H9 (cell line): ENCODE data around the gene S100B. TPM values are rescaled to one million over a fixed set of nuclear protein-coding genes. Genes with fewer than 3 reads are reported as not detected.

Experiments
- DNase-seq: peaks from one replicate; pipeline ENCODE4 v3.0.0-alpha.2; 2017
- H2AFZ ChIP-seq: one replicate; pipeline ENCODE4 v1.6.1; 2013; ENCODE audit warnings: mild to moderate bottlenecking, low read length, control low read depth, moderate library complexity
- H2AK5ac ChIP-seq: 2 replicates; pipeline ENCODE4 v1.6.1; 2013; ENCODE audit warnings: low read length, control low read depth, mixed read lengths; ENCODE audit not compliant: insufficient read length
- H2BK120ac ChIP-seq: one replicate; pipeline ENCODE4 v1.6.1; 2013; ENCODE audit warnings: low read depth, mild to moderate bottlenecking, low read length, control low read depth, inconsistent platforms; ENCODE audit not compliant: poor library complexity, severe bottlenecking
- H2BK12ac ChIP-seq: 2 replicates; pipeline ENCODE4 v1.6.1; 2013; ENCODE audit warnings: low read length, control low read depth, mixed read lengths, low read depth; ENCODE audit not compliant: insufficient read length
- H2BK15ac ChIP-seq: 2 replicates; pipeline ENCODE4 v1.6.1; 2013; ENCODE audit warnings: low read depth, low read length, control low read depth
- H2BK20ac ChIP-seq: one replicate; pipeline ENCODE4 v1.6.1; 2013; ENCODE audit warnings: low read depth, mild to moderate bottlenecking, low read length, control low read depth, inconsistent platforms; ENCODE audit not compliant: poor library complexity, severe bottlenecking
- H2BK5ac ChIP-seq: 2 replicates; pipeline ENCODE4 v1.6.1; 2013; ENCODE audit warnings: low read length, control low read depth, mixed read lengths; ENCODE audit not compliant: insufficient read length
- H3K14ac ChIP-seq: 2 replicates; pipeline ENCODE4 v1.6.1; 2013; ENCODE audit warnings: low read length, control low read depth; ENCODE audit not compliant: insufficient read depth
- H3K18ac ChIP-seq: 2 replicates; pipeline ENCODE4 v1.6.1; 2013; ENCODE audit warnings: low read depth, mild to moderate bottlenecking, mixed read lengths, low read length, control low read depth; ENCODE audit not compliant: insufficient read length
- H3K23ac ChIP-seq: 2 replicates; pipeline ENCODE4 v1.6.1; 2013; ENCODE audit warnings: low read length, control low read depth, mixed read lengths, low read depth; ENCODE audit not compliant: insufficient read length
- H3K23me2 ChIP-seq: 2 replicates; pipeline ENCODE4 v1.6.1; 2013; ENCODE audit warnings: low read depth, mild to moderate bottlenecking, mixed read lengths, low read length, control low read depth; ENCODE audit not compliant: insufficient read length, poor library complexity, severe bottlenecking
- H3K27ac ChIP-seq: 2 replicates; pipeline ENCODE4 v1.5.1; 2013; ENCODE audit warnings: low read length, control low read depth, mixed read lengths, low read depth; ENCODE audit not compliant: insufficient read length
- H3K27me3 ChIP-seq: 2 replicates; pipeline ENCODE4 v1.6.1; 2013; ENCODE audit warnings: low read length, control low read depth, inconsistent platforms; ENCODE audit not compliant: insufficient read depth
- H3K4ac ChIP-seq: 2 replicates; pipeline ENCODE4 v1.6.1; 2013; ENCODE audit warnings: low read depth, mild to moderate bottlenecking, control low read depth, inconsistent platforms, low read length, moderate library complexity
- H3K4me1 ChIP-seq: 2 replicates; pipeline ENCODE4 v1.6.1; 2013; ENCODE audit warnings: low read length, control low read depth, inconsistent platforms; ENCODE audit not compliant: insufficient read depth
- H3K4me2 ChIP-seq: 2 replicates; pipeline ENCODE4 v1.6.1; 2013; ENCODE audit warnings: low read length, control low read depth, mixed read lengths; ENCODE audit not compliant: insufficient read length, insufficient read depth
- H3K56ac ChIP-seq: 2 replicates; pipeline ENCODE4 v1.6.1; 2013; ENCODE audit warnings: low read depth, mild to moderate bottlenecking, mixed read lengths, low read length, control low read depth; ENCODE audit not compliant: insufficient read length
- H3K79me1 ChIP-seq: 2 replicates; pipeline ENCODE4 v1.6.1; 2013; ENCODE audit warnings: low read depth, mild to moderate bottlenecking, moderate library complexity, low read length, control low read depth, inconsistent platforms; ENCODE audit not compliant: insufficient read depth, poor library complexity, severe bottlenecking
- H3K79me2 ChIP-seq: 2 replicates; pipeline ENCODE4 v1.6.1; 2013; ENCODE audit warnings: low read length, control low read depth, inconsistent platforms; ENCODE audit not compliant: insufficient read depth
- H3K9ac ChIP-seq: 2 replicates; pipeline ENCODE4 v1.6.1; 2013; ENCODE audit warnings: low read length, control low read depth, mixed read lengths; ENCODE audit not compliant: insufficient read length; ENCODE audit errors: extremely low read depth
- H3K9me3 ChIP-seq: one replicate; pipeline ENCODE4 v1.6.1; 2013; ENCODE audit warnings: low read depth, low read length, inconsistent platforms; ENCODE audit not compliant: control insufficient read depth
- H3T11ph ChIP-seq: one replicate; pipeline ENCODE4 v1.6.1; 2013; ENCODE audit warnings: mild to moderate bottlenecking, low read length, control low read depth, inconsistent platforms
- H4K20me1 ChIP-seq: one replicate; pipeline ENCODE4 v1.6.1; 2013; ENCODE audit not compliant: control insufficient read depth, insufficient read length, insufficient read depth
- H4K5ac ChIP-seq: 2 replicates; pipeline ENCODE4 v1.6.1; 2013; ENCODE audit warnings: low read depth, mild to moderate bottlenecking, mixed read lengths, low read length, control low read depth; ENCODE audit not compliant: insufficient read length
- H4K8ac ChIP-seq: replicated peaks from 2 replicates; pipeline ENCODE4 v1.6.1; 2013; ENCODE audit warnings: low read length, control low read depth, mixed read lengths, low read depth; ENCODE audit not compliant: insufficient read length
- H4K91ac ChIP-seq: 2 replicates; pipeline ENCODE4 v1.6.1; 2013; ENCODE audit warnings: low read depth, mild to moderate bottlenecking, moderate library complexity, mixed read lengths, low read length, control low read depth; ENCODE audit not compliant: insufficient read length
- H3K27ac Mint-ChIP-seq, 3 experiments: 2 replicates in 2 of 3; 3 replicates in 1 of 3; pipeline ENCODE4 v1.8.0; 2020 to 2021; ENCODE audit warnings: mixed read lengths in 3 of 3, mild to moderate bottlenecking in 1 of 3, moderate library complexity in 1 of 3
- H3K27me3 Mint-ChIP-seq: 2 replicates; pipeline ENCODE4 v1.8.0; 2021; ENCODE audit warnings: low read depth, mild to moderate bottlenecking, moderate library complexity, mixed read lengths
- H3K36me3 Mint-ChIP-seq, 3 experiments: 2 replicates in 2 of 3; 3 replicates in 1 of 3; pipeline ENCODE4 v1.8.0; 2020 to 2021; ENCODE audit warnings: low read depth in 3 of 3, mixed read lengths in 3 of 3; ENCODE audit not compliant: insufficient read depth in 1 of 3
- H3K4me1 Mint-ChIP-seq, 2 experiments: 2 replicates each; pipeline ENCODE4 v1.8.0; 2020; ENCODE audit warnings: mixed read lengths in 2 of 2
- H3K4me3 Mint-ChIP-seq, 2 experiments: 2 replicates in 1 of 2; 3 replicates in 1 of 2; pipeline ENCODE4 v1.8.0; 2020 to 2021; ENCODE audit warnings: mild to moderate bottlenecking in 2 of 2, mixed read lengths in 2 of 2, moderate library complexity in 1 of 2
- H3K9me3 Mint-ChIP-seq, 2 experiments: 2 replicates in 1 of 2; 3 replicates in 1 of 2; pipeline ENCODE4 v1.8.0; 2020; ENCODE audit warnings: mild to moderate bottlenecking in 2 of 2, mixed read lengths in 2 of 2, moderate library complexity in 1 of 2
- CTCF ChIP-seq: fragments of 200-600 bp; sonication (generic); conservative IDR thresholded peaks from 3 replicates; pipeline ENCODE4 v1.8.0; 2021; ENCODE audit warnings: antibody characterized with exemption, mild to moderate bottlenecking
- WGBS: extraction: QIAGEN DNeasy Blood & Tissue Kit; methylation state at CpG from one replicate; pipeline ENCODE4 v1.1.7; 2013; ENCODE audit warnings: missing lambda C conversion rate, low lambda C conversion rate, mixed read lengths; ENCODE audit not compliant: insufficient read length; ENCODE audit errors: extremely low coverage; 5-methylcytosine and 5-hydroxymethylcytosine counted together
- total RNA-seq: library from RNA; stranded (reverse); gene quantifications from 2 replicates; pipeline ENCODE4 v1.2.1, GENCODE V29; 2021

Gene S100B
- total RNA-seq, 1 experiment from 2014 or later: 0.26 TPM

- H3K36me3 Mint-ChIP-seq: peaks cover 9 to 60% (median 60%) of the 10 kb centered on the region in 3 experiments; a peak in 6 of 7 replicates
- no peak overlapping the region for H2BK5ac ChIP-seq
- no peak overlapping the region for H3K9ac ChIP-seq
These were observed 54.6 kb downstream of the S100B start for GRCh38 chr21:46550116-46550941.

More at GRCh38 chr21:46550116-46550941, 54.6 kb downstream of the S100B start:
- no peak overlapping the region for H3K4me2 ChIP-seq
- H3K4ac ChIP-seq: no peak overlapping the region
- H3K4me1 ChIP-seq: no peaks in the 10 kb centered on the region
- TF ChIP-seq CTCF: no peak
- H4K91ac ChIP-seq: no peak overlapping the region
- no peak overlapping the region for H3K56ac ChIP-seq
- H3T11ph ChIP-seq: no peak overlapping the region
- H3K79me1 ChIP-seq: no peaks in the 10 kb centered on the region
- peaks cover 2% of the 10 kb centered on the region for H4K20me1 ChIP-seq
- no peaks in the 10 kb centered on the region for H3K23me2 ChIP-seq
- no peak overlapping the region for H3K18ac ChIP-seq
- no peak for DNase-seq
- no CpG with 5 or more reads among the region's 12 CpGs for WGBS
- H3K23ac ChIP-seq: no peak overlapping the region
- H3K27me3 ChIP-seq: no peaks in the 10 kb centered on the region
- H3K9me3 ChIP-seq: no peaks in the 10 kb centered on the region
- Mint-ChIP-seq H3K9me3 (no peaks in the 10 kb centered on the region; a peak in 1 of 5 replicates), H3K27me3 (no peaks in the 10 kb centered on the region), H3K4me1 (no peaks in the 10 kb centered on the region), H3K27ac (no peak overlapping the region; a peak in 2 of 7 replicates), H3K4me3 (no peak overlapping the region)
- H4K5ac ChIP-seq: no peak overlapping the region
- H2AFZ ChIP-seq: no peak overlapping the region
- no peak overlapping the region for H4K8ac ChIP-seq
- no peak overlapping the region for H2BK20ac ChIP-seq
- H2AK5ac ChIP-seq: no peak overlapping the region
- H3K27ac ChIP-seq: no peak overlapping the region
- H2BK12ac ChIP-seq: no peak overlapping the region
- H3K14ac ChIP-seq: no peak overlapping the region; the same call in 1 of the 2 replicates
- no peak overlapping the region for H2BK15ac ChIP-seq
- no peak overlapping the region for H2BK120ac ChIP-seq
- H3K79me2 ChIP-seq: no peaks in the 10 kb centered on the region
